Putamen (tissue), 1 donor: ENCODE data around the gene MACROD2.
"Not testable (repeated sequence)": the region's sequence is repeated elsewhere in the genome, so short reads cannot be mapped to it uniquely, and the experiment has no call there.

Experiments
- DNase-seq: peaks from one replicate; pipeline ENCODE4 v3.0.0-alpha.2; 2016; ENCODE audit warnings: low spot score

MACROD2 gene

DNA sequence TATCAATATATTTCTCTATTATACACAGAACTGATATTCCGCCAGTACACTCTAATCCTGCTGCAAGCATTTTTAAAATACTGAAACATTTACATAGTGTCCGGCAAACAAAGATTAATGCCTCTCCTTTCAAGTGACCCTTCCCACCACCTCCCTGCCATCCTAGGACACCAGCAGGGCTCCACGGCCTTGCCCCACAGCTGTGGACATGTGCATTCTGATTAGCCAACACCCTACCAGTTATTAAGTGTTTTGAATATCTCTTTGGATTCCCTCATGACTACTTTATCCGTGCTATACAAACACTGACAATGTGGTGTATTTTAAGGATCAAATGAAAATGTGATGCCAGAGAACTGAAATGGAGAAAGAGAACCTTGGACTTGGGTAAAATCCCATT, 1962.8 kb downstream of the MACROD2 start:
- no peak for DNase-seq

DNA sequence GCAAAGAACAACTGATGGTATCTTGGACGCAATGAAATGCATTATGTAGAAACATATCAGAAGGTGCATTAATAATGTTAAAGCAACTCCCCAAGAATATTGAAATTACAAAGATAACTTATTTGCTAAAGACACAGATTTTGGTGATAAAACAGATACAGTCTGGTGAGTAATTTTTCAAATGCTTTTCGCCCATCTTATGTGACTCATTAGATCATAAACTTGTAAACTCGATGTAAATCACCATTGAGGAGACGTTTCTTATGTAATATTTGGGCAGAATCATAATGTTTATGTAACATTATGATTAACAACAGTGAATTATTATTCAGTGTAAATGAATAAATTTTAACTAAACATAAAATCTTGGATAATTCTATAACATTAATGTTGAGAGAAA, 1969.8 kb downstream of the MACROD2 start:
- DNase-seq: no peak

DNA sequence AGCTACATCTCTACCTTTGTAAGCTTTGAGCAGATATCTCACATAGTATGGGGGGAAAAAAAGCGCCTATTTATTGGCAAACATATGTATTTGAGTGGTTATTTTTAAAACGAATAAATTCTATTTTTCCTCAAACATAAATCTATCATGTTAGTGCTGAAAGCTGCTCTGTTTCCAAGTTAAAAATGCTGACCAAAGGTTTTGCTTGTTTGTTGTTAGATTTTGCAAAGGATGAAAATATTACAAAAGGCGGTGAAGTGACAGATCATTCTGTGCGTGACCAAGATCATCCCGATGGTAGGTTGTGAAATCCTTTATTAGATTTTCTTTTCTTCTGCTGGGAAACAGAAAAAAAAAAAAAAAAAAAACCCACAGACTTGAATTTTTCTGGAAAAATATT, 1972.0 kb downstream of the MACROD2 start:
- no peak for DNase-seq

DNA sequence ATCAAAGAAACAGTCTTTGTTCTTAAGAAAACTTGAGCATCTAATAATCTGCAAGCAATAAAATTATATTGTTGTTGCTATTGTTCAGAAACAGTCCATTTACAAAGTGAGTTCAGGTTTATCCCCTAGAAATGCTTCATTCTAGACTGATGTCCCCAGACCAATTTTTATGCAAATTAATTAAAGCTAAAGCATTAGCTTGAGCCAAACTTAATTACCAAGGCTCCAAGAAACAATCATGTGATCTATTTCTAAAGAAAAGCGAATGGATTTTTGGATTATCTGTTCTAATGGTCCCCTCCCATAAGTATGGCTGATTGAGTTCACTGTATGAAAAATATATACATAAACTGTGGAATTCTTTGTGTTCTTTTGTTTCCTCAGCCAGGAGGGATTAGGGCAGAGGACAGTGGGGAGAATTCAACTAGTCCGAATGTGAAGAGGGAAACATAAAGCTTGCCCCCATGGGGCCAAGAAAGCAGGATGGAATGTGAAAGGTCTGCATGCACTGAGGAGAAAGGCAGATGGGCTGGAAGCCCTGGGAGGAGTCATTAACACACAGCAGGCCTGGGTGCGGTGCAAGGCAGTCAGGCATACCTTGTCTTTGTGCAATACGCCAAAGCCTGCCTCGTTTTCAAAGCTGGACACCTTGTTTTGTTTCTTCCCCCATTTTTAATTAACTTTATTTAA, 1980.9 kb downstream of the MACROD2 start:
- DNase-seq: no peak

DNA sequence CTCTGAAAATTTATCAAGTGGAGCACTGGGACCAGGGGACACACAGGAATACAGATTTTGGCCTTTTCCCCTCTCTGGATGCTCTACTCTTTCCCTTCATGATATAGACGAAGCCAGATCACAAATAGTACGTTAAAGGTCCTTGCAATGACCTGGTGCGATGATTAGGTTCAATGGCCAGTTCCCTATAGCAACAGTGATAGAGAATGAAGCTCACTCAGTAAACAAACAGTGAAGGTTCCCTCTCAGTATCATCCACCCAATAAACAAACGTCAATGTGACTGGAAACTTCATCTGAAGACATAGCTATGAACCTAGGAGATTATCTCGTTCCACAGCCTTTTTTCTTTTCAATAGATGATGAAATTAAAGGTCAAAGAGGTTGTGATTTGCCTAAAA, 1981.7 kb downstream of the MACROD2 start:
- no peak for DNase-seq

DNA sequence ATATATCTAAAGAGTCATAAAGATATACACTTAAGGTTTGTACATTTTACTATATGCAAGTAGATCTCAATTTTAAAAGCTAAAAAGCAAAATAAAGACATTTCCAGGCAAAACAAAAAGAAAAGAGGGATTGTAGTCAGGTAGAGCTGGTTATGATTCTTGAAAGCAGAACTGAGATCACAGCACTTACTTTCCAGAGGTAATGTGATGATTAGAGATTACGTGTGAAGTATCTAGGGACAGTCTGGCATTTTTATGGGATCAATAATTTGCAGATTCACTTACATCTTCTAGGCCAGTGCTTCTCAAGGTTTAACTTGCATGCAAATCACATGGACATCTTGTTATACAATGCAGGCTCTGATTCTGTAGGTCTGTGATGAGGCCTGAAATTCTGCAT, 1982.4 kb downstream of the MACROD2 start:
- DNase-seq: no peak

DNA sequence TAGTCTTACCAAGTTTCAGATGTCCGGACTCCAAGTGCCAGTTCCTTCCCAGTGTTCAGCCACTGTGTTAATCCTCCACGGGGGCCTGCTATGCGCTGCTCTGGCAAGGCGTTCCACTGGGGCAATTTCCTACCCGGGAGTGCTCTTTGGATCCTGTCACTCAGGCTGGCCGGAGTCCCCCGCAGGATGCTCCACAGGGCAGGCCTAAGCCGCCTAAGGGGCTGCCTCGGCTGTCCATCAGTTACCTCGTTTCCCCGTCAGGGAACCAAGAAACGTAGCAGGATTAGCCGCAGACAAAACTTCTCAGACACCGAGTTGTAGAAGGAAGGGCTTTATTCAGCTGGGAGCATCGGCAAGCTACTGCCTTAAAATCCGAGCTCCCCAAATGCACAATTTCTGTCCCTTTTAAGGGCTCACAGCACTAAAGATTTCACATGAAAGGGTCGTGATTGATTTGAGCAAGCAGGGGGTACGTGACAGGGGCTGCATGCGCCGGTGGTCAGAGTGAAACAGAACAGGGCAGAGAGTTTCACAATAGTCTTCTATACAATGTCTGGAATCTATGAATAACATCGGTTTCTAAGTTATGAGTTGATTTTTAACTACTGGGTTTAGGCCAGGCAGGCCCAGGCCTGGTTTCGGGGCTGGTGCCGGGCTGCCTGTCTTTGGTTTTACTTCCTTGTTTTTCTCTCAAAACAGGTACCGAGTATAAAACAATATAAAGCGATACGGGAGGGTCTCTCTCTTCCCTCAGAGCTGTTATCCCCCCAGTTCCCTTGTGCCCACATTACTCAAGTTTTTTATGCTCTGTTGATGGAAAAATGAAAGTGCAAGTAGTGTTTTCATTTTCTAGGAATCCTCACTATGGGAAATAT, 1990.4 kb downstream of the MACROD2 start:
- DNase-seq: not testable (repeated sequence)

DNA sequence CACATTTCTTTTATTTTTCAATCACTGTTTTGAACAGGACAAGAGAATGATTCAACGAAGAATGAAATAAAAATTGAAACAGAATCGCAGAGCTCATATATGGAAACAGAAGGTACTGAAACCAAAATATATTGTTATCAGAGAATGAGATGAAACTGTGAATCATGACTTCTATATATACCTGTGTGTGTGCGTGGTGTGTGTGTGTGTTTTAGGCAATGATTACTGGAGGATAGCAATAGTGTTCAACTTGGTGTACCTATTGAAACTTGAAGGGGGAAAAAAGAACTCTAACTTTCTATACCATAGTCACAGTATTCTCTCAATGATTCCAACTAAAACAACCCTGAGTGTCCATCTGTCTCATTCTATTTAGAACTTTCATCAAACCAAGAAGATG, 1991.4 kb downstream of the MACROD2 start:
- no peak for DNase-seq

DNA sequence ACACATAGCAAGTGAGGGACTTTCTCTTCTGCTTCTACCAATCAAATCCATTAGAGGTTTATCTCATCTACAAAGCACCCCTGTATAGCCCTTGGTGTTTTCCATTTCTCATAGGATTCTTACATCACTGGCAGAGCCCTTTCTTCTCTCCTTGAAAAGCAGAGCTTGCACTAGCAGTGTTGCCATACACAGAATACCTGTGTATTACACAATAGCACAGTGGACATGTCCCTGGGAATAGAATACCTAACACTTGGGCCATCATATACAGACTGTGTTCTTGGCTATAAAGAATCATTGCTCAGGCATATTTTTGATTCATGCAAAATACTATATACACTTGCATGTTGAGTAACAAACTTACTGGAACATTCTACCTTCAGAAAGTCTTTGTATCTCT, 1996.0 kb downstream of the MACROD2 start:
- no peak for DNase-seq

DNA sequence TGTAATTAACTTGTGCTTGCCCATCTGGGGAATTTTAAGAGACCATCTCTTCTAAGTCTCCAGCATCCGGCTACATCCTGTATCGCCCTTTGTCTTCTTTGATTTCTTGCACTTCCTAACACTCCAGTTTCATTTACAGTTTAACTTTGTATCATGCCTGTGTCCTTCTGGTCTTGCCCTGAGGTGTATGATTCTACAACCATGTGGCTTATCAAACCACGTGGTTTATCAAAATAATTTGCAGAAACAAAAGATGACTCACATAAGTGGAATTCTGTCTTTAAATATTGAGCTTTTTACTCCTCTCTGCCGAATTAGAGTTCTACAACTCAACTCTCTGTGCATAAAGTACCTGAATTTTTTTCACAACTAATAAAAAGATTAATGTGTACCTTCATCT, 1997.2 kb downstream of the MACROD2 start:
- DNase-seq: no peak

DNA sequence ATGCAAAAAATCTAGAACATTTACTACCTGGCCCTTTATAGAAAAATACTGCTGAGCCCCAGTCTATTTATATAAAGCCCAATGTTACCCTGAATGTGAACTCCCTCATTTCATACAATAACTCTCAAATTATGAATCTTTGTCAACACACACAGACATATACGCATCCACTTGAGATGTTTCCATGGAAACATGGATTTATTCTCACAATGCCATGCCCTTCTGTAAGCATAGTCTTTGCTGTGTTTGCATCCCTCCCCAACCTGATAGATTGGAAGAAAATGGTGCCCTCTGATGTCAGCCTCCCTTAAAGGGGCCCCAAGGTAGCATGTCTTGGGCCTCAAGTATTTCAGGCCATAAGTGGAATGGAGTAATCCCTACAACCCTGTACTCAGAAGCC, 2004.8 kb downstream of the MACROD2 start:
- no peak for DNase-seq

DNA sequence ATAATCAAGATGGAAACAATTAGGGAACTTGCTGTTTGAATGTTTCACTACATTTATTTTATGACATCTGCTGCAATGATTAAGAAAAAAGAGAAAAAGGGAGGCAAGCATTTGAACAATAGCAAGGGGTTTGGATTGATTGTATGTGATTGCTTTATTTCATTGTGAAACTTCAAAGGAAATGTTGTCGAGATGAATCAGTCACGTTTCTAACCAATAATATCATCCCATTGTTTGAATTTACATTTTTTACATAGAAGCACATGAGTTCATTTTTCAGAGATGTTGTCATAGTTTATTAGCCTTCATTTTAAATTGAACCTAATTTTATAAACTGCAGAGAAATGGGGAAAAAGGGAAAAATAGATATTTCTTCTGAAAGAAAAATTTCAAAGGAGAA, 2006.0 kb downstream of the MACROD2 start:
- DNase-seq: no peak

DNA sequence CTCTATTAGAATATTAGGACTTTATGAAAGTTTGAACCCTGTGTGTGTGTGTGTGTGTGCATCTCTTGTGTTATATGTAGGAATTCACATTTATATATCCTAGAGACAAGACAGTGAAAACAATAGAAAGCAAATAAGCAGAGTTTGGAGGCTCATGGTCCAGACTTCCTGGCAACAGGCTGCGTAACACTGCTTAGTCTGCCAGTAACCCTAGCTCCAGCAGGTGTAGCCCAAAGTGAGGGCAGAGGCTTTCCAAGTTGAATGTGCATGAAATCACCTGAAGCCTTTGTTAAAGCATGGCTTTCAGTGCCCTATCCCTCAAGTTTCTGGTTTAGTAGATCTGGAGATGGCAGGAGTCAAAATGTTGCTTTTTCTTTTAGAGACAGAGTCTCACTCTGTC, 2008.0 kb downstream of the MACROD2 start:
- DNase-seq: no peak

DNA sequence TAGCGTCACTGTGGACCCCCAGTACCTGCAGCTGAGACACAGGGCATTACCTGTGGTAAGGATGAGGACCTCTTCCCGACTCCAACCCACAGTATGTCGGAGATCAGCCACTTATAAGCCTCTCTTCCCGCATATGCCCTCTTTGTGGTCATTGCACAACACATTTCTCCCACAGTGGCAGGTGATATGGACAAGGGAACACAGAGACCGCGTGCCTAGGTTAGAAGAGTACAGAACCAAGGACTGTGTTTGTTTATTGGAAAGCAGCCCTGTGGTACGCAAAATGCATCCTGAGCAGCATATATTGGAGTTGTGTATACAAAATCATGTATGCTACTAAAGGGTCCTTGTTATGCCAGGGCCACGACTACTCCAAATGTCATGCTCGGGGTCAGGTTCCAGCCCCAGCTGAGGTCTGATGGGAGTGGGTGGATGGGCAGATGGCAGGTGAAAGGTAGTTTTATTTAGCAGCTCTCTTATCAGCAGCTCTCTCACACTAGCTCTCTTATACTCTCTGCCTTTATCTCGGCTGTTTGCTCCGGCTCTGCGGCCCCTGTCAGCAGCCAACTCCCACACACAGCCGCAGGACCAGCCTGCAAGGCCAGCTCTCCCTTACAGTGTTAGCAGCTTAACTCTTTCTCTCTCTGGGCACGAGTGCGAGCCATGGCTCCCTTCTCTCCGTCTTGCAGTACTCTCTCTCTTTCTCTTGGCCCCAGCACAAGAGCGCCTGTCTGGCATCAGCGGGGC, 2009.0 kb downstream of the MACROD2 start:
- DNase-seq: no peak

DNA sequence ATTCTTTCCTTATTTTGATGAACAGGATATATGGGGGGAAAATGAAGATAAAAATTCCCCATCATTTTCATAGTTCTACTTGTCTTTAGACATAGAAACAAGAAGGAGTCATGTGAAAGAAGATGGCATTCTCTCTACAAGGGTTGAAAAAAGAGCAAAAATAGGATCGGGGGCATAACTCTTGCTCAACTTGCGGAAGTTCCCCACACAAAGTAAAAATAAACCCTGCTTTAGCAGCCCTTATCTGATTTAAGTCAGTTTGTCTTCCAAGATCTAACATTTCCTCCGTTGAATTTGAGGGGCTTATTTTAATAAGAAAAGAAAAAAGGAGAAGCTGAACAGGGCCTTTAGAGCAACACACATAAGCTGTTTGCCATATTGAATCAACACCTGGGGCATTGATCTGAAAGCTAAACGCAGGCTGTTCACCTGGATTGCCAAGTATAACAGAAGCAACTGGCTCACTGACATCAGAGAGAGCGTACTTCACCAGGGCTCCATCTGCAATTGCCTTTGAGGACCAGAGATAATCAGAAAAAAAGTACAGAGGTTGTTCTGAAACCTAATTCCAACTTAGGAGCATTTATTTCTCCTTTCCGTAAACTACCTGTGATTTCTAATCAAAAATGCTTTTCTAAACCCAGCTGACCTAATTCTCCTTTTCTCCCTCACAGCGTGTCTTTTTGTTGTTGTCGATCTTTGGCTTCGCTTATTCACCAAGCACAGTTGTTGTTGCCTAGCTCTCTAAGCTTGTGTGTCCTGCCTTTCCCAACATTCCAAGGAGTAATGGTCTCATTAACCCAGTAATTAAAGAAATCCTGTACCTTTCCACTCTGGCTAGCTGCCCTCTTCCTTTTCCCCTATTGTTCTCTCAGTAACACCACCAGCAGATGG, 2010.0 kb downstream of the MACROD2 start:
- DNase-seq: no peak

DNA sequence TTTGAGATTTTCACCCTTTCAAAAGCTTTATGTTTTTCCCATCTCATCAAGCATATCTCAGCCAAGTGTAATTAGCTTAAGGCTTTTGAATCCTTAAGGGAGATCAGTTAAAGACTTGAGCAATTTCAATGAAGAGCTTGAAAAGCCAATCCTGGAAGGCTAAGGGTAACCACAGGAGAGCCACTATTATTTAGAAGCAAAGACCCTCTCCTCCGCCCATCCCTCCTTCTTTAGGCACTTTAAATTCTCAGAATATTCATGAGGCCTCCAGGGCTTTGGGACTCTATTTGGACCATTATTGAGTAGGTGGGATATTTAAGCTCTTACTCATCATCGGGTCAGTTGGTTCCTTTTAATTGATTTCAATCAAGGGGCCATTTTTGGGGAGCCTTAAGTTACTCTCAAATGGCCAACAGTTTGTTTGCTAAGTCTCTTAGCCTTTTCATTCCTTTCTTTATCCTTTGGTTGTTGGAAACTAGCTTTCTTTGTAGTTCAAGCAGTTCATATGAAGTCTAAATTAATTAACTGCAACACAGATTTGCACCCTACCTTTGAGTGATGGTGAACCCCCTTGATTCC, 2010.7 kb downstream of the MACROD2 start:
- DNase-seq: no peak

DNA sequence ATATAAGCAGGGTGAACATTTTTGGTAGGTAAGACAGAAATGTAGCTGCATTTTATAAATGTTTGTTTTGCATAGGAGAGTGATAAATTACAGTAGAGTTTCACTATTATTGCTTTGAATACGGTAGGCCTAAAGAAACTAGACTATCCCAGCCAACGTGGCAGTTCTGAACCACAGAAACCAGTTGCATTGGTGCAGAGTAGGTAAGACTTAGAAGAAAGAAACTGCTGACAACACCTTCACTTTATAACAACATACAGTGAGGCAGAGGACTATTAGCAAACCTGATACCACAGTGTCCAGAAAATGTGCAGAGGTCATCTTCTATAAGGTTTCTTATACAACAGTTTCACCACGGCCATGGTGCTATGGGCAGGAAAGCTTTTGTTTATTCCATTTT, 2011.8 kb downstream of the MACROD2 start:
- no peak for DNase-seq

DNA sequence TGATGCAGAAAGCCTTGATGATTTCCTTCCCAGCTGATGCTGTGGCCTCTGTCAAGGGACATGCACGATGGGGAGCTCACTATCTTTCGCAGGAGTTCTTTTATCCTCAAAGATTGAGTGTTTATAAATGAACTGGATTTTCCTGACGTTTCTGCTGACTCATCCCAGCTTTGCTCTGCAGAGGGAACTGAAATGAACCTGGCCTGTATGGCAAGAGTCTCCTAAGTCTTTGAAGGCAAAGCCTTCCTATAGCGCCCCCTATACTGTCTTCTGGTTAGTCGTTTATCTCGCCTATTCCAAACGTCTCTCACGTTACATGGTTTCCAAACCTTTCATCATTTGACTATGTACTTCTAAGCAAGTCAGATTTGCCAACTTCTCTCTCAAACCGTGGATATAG, 2012.6 kb downstream of the MACROD2 start:
- DNase-seq: no peak

DNA sequence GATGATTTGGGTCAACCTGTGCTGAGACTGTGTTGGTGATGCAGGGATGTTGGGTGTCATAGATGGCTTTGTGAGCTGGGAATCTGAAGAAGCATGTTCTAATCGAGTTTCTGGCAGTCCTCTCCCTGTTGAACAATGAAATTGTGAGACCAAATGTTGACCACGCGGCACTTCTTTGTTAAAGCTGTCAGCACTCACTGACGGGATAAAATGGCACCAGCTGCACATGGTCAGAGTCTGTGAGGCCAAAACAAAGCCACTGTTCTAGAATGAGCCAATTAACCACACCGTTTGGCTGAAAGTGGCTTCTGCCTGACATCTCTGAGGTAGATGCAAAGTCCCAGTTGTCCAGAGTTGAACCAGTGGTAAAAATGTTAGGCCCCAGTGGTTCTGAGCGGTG, 2015.7 kb downstream of the MACROD2 start:
- no peak for DNase-seq

DNA sequence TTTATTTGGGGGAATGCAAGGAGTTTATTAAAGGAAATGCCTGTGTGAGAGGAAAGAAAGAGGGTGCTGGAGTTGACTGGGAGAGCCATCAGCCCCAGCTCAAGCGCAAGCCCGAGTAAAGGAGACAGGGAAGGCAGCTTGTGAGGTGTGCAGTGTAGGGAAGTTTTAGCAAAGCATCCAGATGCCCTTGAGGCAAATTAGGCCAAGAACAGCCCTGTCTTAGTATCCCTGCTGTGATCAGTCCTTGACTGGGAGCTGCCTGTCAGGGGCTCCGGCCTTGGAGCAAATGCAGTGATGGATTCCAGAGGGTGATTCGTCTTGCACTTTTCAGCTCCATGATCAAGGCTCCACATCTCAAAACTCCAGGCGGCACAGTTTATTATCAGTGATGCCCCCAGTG, 2016.2 kb downstream of the MACROD2 start:
- DNase-seq: no peak

DNA sequence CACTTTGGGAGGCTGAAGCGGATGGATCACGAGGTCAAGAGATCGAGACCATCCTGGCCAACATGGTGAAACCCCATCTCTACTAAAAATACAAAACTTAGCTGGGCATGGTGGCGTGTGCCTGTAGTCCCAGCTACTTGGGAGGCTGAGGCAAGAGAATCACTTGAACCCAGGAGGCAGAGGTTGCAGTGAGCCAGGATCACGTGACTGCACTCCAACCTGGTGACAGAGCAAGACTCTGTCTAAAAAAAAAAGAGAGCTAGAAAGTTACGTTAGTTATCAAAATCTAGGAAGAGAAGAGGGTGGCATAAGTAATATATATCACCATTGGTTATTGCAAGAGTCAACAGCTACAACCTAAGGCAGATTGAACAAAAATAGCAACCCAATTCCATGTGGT, 2017.6 kb downstream of the MACROD2 start:
- DNase-seq: not testable (repeated sequence)

DNA sequence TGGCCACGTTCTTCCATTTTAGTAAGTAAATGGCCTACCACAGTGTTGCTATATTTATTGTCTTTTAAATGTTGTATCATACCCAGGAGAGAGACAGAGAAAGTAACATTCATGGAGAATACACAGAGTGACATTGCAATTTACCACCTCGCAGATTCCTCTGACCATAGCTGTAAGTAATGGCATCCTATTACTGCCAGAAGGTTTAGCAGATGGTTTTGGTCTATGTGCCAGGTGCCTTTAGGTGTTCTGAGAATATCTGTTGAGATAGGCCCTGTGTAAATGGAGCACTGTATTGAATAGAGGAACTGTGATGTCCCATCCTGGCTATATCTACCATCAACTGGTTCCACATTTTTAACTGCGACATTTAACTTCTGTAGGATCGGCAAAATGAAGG, 2018.3 kb downstream of the MACROD2 start:
- DNase-seq: no peak
